IMR-90 (cell line): Measurements from ENCODE around the gene FCGR2B. TPM values are rescaled to one million over a fixed set of nuclear protein-coding genes. Genes with fewer than 3 reads are reported as not detected.

Source experiments
- ATAC-seq: fragments of 200-7000 bp; cut with Tn5 transposase; 2 replicates; pipeline ENCODE4 v1.9.1; 2020; ENCODE audit warnings: low read depth, mild to moderate bottlenecking, moderate library complexity
- BruUV-seq: library from RNA; stranded (reverse); fragments of 400-500 nt; replicated peaks from 2 replicates; lab custom pipeline; 2021; lab: Mats Ljungman, UMichigan
- CTCF ChIA-PET: fragments of 300-600 bp; formaldehyde crosslinking; extraction: SDS; loops from one replicate; lab custom pipeline; 2021; ENCODE audit warnings: antibody characterized with exemption; lab: Yijun Ruan, JAX
- POLR2A ChIA-PET: fragments of 300-600 bp; sonication (Branson Sonifier 250); formaldehyde crosslinking; loops from one replicate; lab custom pipeline; 2022; ENCODE audit warnings: antibody characterized with exemption; ENCODE audit not compliant: unreplicated experiment; lab: Charles Lee
- DNase-seq: peaks from one replicate; pipeline ENCODE4 v3.0.0; 2013
- H2AFZ ChIP-seq: replicated peaks from 2 replicates; pipeline ENCODE3; 2013; ENCODE audit warnings: low read length, mild to moderate bottlenecking; ENCODE audit not compliant: poor library complexity
- H2AK5ac ChIP-seq: 2 replicates; pipeline ENCODE4 v1.6.1; 2013; ENCODE audit warnings: low read depth, low read length, inconsistent platforms
- H2AK9ac ChIP-seq: replicated peaks from 2 replicates; pipeline ENCODE3; 2013; ENCODE audit warnings: mild to moderate bottlenecking, low read depth, low read length, moderate library complexity; ENCODE audit not compliant: poor library complexity
- H2BK120ac ChIP-seq: 2 replicates; pipeline ENCODE4 v1.6.1; 2013; ENCODE audit warnings: low read depth, low read length, inconsistent platforms
- H2BK15ac ChIP-seq: 3 replicates; pipeline ENCODE4 v1.6.1; 2013; ENCODE audit warnings: low read depth, low read length, inconsistent platforms
- H2BK20ac ChIP-seq: 2 replicates; pipeline ENCODE4 v1.6.1; 2013; ENCODE audit warnings: low read depth, mild to moderate bottlenecking, inconsistent platforms, low read length, moderate library complexity
- H2BK5ac ChIP-seq: 2 replicates; pipeline ENCODE4 v1.6.1; 2013; ENCODE audit warnings: mild to moderate bottlenecking, low read depth, low read length, inconsistent platforms; ENCODE audit not compliant: poor library complexity, severe bottlenecking
- H3K14ac ChIP-seq: replicated peaks from 2 replicates; pipeline ENCODE4 v1.6.1; 2013; ENCODE audit warnings: low read depth, low read length, inconsistent platforms
- H3K18ac ChIP-seq: 2 replicates; pipeline ENCODE4 v1.6.1; 2013; ENCODE audit warnings: low read depth, low read length, control low read depth
- H3K23ac ChIP-seq: 2 replicates; pipeline ENCODE4 v1.6.1; 2013; ENCODE audit warnings: low read depth, low read length, inconsistent platforms
- H3K27ac ChIP-seq: 2 replicates; pipeline ENCODE4 v1.5.1; 2013; ENCODE audit warnings: mild to moderate bottlenecking, control low read depth, low read length; ENCODE audit not compliant: insufficient read depth
- H3K27me3 ChIP-seq: 2 replicates; pipeline ENCODE4 v1.6.1; 2013; ENCODE audit warnings: low read length; ENCODE audit not compliant: control insufficient read depth, insufficient read depth
- H3K36me3 ChIP-seq: 2 replicates; pipeline ENCODE4 v1.6.1; 2013; ENCODE audit warnings: low read length, mixed read lengths; ENCODE audit not compliant: control insufficient read depth, insufficient read depth
- H3K4ac ChIP-seq: 2 replicates; pipeline ENCODE4 v1.6.1; 2013; ENCODE audit warnings: low read depth, low read length, inconsistent platforms
- H3K4me1 ChIP-seq: 2 replicates; pipeline ENCODE4 v1.6.1; 2013; ENCODE audit warnings: low read length, mixed read lengths; ENCODE audit not compliant: control insufficient read depth, insufficient read depth
- H3K4me2 ChIP-seq: 2 replicates; pipeline ENCODE4 v1.6.1; 2013; ENCODE audit warnings: low read depth, mild to moderate bottlenecking, control low read depth, low read length, moderate library complexity
- H3K4me3 ChIP-seq: 2 replicates; pipeline ENCODE4 v1.5.1; 2013; ENCODE audit warnings: low read depth, mild to moderate bottlenecking, control low read depth, low read length, moderate library complexity; ENCODE audit not compliant: insufficient read depth
- H3K56ac ChIP-seq: 2 replicates; pipeline ENCODE4 v1.6.1; 2013; ENCODE audit warnings: low read length, inconsistent platforms; ENCODE audit not compliant: insufficient read depth; ENCODE audit errors: extremely low read depth
- H3K79me1 ChIP-seq, 2 experiments: 2 replicates each; pipeline ENCODE4 v1.6.1; 2013; ENCODE audit warnings: low read length in 2 of 2, inconsistent platforms in 1 of 2, low read depth in 1 of 2
- H3K9ac ChIP-seq: 2 replicates; pipeline ENCODE4 v1.6.1; 2013; ENCODE audit warnings: low read depth, low read length, control low read depth
- H3K9me1 ChIP-seq: 2 replicates; pipeline ENCODE4 v1.6.1; 2013; ENCODE audit warnings: low read length, inconsistent platforms; ENCODE audit not compliant: insufficient read depth
- H3K9me3 ChIP-seq: 2 replicates; pipeline ENCODE4 v1.6.1; 2013; ENCODE audit warnings: low read length; ENCODE audit not compliant: control insufficient read depth, insufficient read depth
- H4K20me1 ChIP-seq: 2 replicates; pipeline ENCODE4 v1.6.1; 2013; ENCODE audit warnings: low read length, inconsistent platforms; ENCODE audit not compliant: insufficient read depth
- H4K5ac ChIP-seq: 2 replicates; pipeline ENCODE4 v1.6.1; 2013; ENCODE audit warnings: mild to moderate bottlenecking, low read depth, low read length, control low read depth
- H4K8ac ChIP-seq, 2 experiments: 2 replicates each; pipeline ENCODE4 v1.6.1; 2013; ENCODE audit warnings: low read depth in 2 of 2, low read length in 2 of 2, control low read depth in 1 of 2, inconsistent platforms in 1 of 2
- H4K91ac ChIP-seq: 2 replicates; pipeline ENCODE4 v1.6.1; 2013; ENCODE audit warnings: low read depth, low read length, inconsistent platforms; ENCODE audit not compliant: insufficient read depth
- BHLHE40 ChIP-seq: fragments of 150-350 bp; IDR thresholded peaks from 2 replicates; pipeline ENCODE4 v1.6.1; 2016; ENCODE audit warnings: mild to moderate bottlenecking, low read depth, low read length
- CEBPB ChIP-seq: IDR thresholded peaks from 2 replicates; pipeline ENCODE4 v1.6.1; 2012; ENCODE audit warnings: low read depth, low read length, improper control_type of control experiment
- CHD1 ChIP-seq: IDR thresholded peaks from 2 replicates; pipeline ENCODE4 v1.6.1; 2012; ENCODE audit warnings: low read depth, low read length, improper control_type of control experiment
- CTCF ChIP-seq: conservative IDR thresholded peaks from 2 replicates; pipeline ENCODE4 v1.5.1; 2012; ENCODE audit warnings: mild to moderate bottlenecking, low read depth, low read length, improper control_type of control experiment
- ELK1 ChIP-seq: fragments of 150-350 bp; IDR thresholded peaks from 2 replicates; pipeline ENCODE4 v1.6.1; 2016; ENCODE audit warnings: low read depth, mild to moderate bottlenecking, low read length, moderate library complexity, borderline replicate concordance
- MAFK ChIP-seq: IDR thresholded peaks from 2 replicates; pipeline ENCODE4 v1.6.1; 2012; ENCODE audit warnings: low read depth, low read length, improper control_type of control experiment
- MAZ ChIP-seq: IDR thresholded peaks from 2 replicates; pipeline ENCODE4 v1.6.1; 2012; ENCODE audit warnings: low read depth, mild to moderate bottlenecking, low read length, improper control_type of control experiment, moderate library complexity, borderline replicate concordance
- MXI1 ChIP-seq: IDR thresholded peaks from 2 replicates; pipeline ENCODE4 v1.6.1; 2012; ENCODE audit warnings: low read depth, mild to moderate bottlenecking, low read length, moderate library complexity, borderline replicate concordance
- POLR2A ChIP-seq: IDR thresholded peaks from 2 replicates; pipeline ENCODE4 v1.6.1; 2012; ENCODE audit warnings: mild to moderate bottlenecking, low read depth, low read length
- RAD21 ChIP-seq: IDR thresholded peaks from 2 replicates; pipeline ENCODE4 v1.6.1; 2012; ENCODE audit warnings: low read length, improper control_type of control experiment
- RCOR1 ChIP-seq: IDR thresholded peaks from 2 replicates; pipeline ENCODE4 v1.6.1; 2012; ENCODE audit warnings: mild to moderate bottlenecking, low read length, improper control_type of control experiment; ENCODE audit not compliant: insufficient replicate concordance
- SMC3 ChIP-seq: fragments of 150-350 bp; IDR thresholded peaks from 2 replicates; pipeline ENCODE4 v1.6.1; 2016; ENCODE audit warnings: low read depth, mild to moderate bottlenecking, antibody characterized with exemption, low read length, moderate library complexity
- WGBS, 2 experiments: methylation state at CpG; one replicate each; pipeline versions ENCODE4 v1.1.5 to v1.1.7; 2013; ENCODE audit warnings: missing lambda C conversion rate in 2 of 2; ENCODE audit not compliant: insufficient read length in 1 of 2; ENCODE audit errors: extremely low coverage in 2 of 2; 5-methylcytosine and 5-hydroxymethylcytosine counted together
- dilution Hi-C: fragments of 300-500 bp; cut with HindIII; formaldehyde crosslinking; loops from one replicate; pipeline ENCODE4 v1.14.3; 2018; ENCODE audit warnings: low sequenced_read_pairs; ENCODE audit not compliant: unreplicated experiment
- in situ Hi-C: fragments of 300-500 bp; cut with MboI; formaldehyde crosslinking; loops from 3 replicates; pipeline ENCODE4 v1.14.3; 2019; ENCODE audit warnings: low sequenced_read_pairs, inconsistent platforms, mixed read lengths
- intact Hi-C: fragments of 100-400 bp; cut with micrococcal nuclease; formaldehyde crosslinking; loops from 2 replicates; pipeline ENCODE4 v1.10.0; 2022
- polyA plus RNA-seq, 3 experiments: library from polyadenylated mRNA; depleted of rRNA; stranded (reverse); fragments of >200 nt; gene quantifications; 2 replicates each; pipeline ENCODE4 v1.2.3, GENCODE V29; 2012; ENCODE audit warnings: low replicate concordance in 1 of 3
- total RNA-seq: library from RNA; depleted of rRNA; stranded (reverse); fragments of >200 nt; gene quantifications from 2 replicates; pipeline ENCODE4 v1.2.3, GENCODE V29; 2012

FCGR2B gene
- total and polyA plus RNA-seq, 2 of the 4 experiments (the other 2 are of a cell fraction), result not detected

- H3K79me1 ChIP-seq, result no peaks in the 10 kb centered on the region
- CTCF ChIA-PET, result no interaction called here
- H2AK9ac ChIP-seq, result no peak overlapping the region
- H2BK120ac ChIP-seq, result no peak overlapping the region
- WGBS, 2 experiments, result 0% methylated on average over 1 of the region's 3 CpGs; no CpG with 5 or more reads in 1 of the 2 experiments
- no peak overlapping the region for H3K9ac ChIP-seq
- H2BK20ac ChIP-seq, result no peak overlapping the region
- H2BK5ac ChIP-seq, result no peak overlapping the region
- H3K36me3 ChIP-seq, result no peaks in the 10 kb centered on the region
- no TSS peak for BruUV-seq
- H4K8ac ChIP-seq, result no peak overlapping the region
- no peaks in the 10 kb centered on the region for H3K4me1 ChIP-seq
- no peak overlapping the region for H4K5ac ChIP-seq
- no peaks in the 10 kb centered on the region for H4K20me1 ChIP-seq
- H3K18ac ChIP-seq, result no peak overlapping the region
- POLR2A ChIA-PET, result no interaction called here
- ATAC-seq, result no peak
- no peak overlapping the region for H3K14ac ChIP-seq
- no peak overlapping the region for H4K91ac ChIP-seq
- DNase-seq, result no peak
- dilution Hi-C loops (no loop called here), in situ Hi-C loops (no loop called here), intact Hi-C loops (no loop called here)
- H3K4ac ChIP-seq, result no peak overlapping the region
- peaks cover 6% of the 10 kb centered on the region for H3K27me3 ChIP-seq
- H3K9me3 ChIP-seq, result no peaks in the 10 kb centered on the region
- no peak overlapping the region for H3K4me2 ChIP-seq
- no peak overlapping the region for H2AK5ac ChIP-seq
- H2BK15ac ChIP-seq, result no peak overlapping the region
- H3K4me3 ChIP-seq, result no peak overlapping the region
- no peak overlapping the region for H3K27ac ChIP-seq
- no peak overlapping the region for H3K56ac ChIP-seq
- no peaks in the 10 kb centered on the region for H3K9me1 ChIP-seq
- H2AFZ ChIP-seq, result no peak overlapping the region
- TF ChIP-seq MXI1 (no peak), MAFK (no peak), BHLHE40 (no peak), ELK1 (no peak), CEBPB (no peak), CHD1 (no peak), CTCF (no peak), POLR2A (no peak), RAD21 (no peak), SMC3 (no peak), MAZ (no peak), RCOR1 (no peak)
- H3K23ac ChIP-seq, result no peak overlapping the region
Observed at GRCh38 chr1:161691846-161692245, 28.9 kb downstream of the FCGR2B start.
